Thyroid gland (tissue), 4 donors: Measurements from ENCODE around the gene ZNFX1.

ENCODE experiments used
- CTCF ChIP-seq, 6 experiments: fragments of 200-600 bp in 3 of 6; fragments of 450-650 bp in 3 of 6; sonication (generic) in 3 of 6; IDR thresholded peaks; one replicate each; pipeline ENCODE4 v1.5.1; 2016 to 2019; ENCODE audit warnings: antibody characterized with exemption in 6 of 6, mild to moderate bottlenecking in 2 of 6, inconsistent platforms in 1 of 6, moderate library complexity in 1 of 6
- POLR2A ChIP-seq, 2 donors: fragments of 450-650 bp; IDR thresholded peaks; one replicate each; pipeline ENCODE4 v1.6.1; 2017; ENCODE audit warnings: antibody characterized with exemption in 2 of 2, mild to moderate bottlenecking in 2 of 2, moderate library complexity in 1 of 2

GRCh38 chr20:49312661-49313060 is 34.8 kb upstream of the ZNFX1 start:
- TF ChIP-seq CTCF (IDR thresholded peaks at IDR 0.05) (no peak), POLR2A (IDR thresholded peaks at IDR 0.05) (no peak)
